HepG2 (cell line): ENCODE measurements around the gene SPRED2. TPM values are rescaled to one million over a fixed set of nuclear protein-coding genes. Genes with fewer than 3 reads are reported as not detected.

Experiments used
- ATF2 ChIP-seq: sonication (generic); formaldehyde crosslinking; IDR thresholded peaks from 2 replicates; pipeline ENCODE4 v1.4.0; 2020; ENCODE audit warnings: missing genetic modification reagents
- HNRNPH1 ChIP-seq: fragments of 200-400 bp; formaldehyde crosslinking; optimal IDR thresholded peaks from 2 replicates; pipeline ENCODE3; 2017; ENCODE audit warnings: mild to moderate bottlenecking, low read depth, low read length
- KLF11 ChIP-seq: IDR thresholded peaks from 2 replicates; pipeline ENCODE4 v1.6.1; 2016; ENCODE audit warnings: missing compliant biosample characterization
- MTF1 ChIP-seq: sonication (generic); formaldehyde crosslinking; IDR thresholded peaks from 2 replicates; pipeline ENCODE4 v1.5.0; 2020; ENCODE audit warnings: missing genetic modification reagents
- MXD3 ChIP-seq: IDR thresholded peaks from 2 replicates; pipeline ENCODE4 v1.6.1; 2016; ENCODE audit warnings: mild to moderate bottlenecking, missing biosample characterization, missing genetic modification reagents
- POLR2AphosphoS2 ChIP-seq: IDR thresholded peaks from 2 replicates; pipeline ENCODE4 v1.6.1; 2011; ENCODE audit warnings: low read depth, low read length, improper control_type of control experiment
- RNF219 ChIP-seq: sonication (generic); formaldehyde crosslinking; IDR thresholded peaks from 2 replicates; pipeline ENCODE4 v1.5.0; 2020; ENCODE audit warnings: mild to moderate bottlenecking, missing genetic modification reagents
- ZBTB10 ChIP-seq: sonication (generic); formaldehyde crosslinking; IDR thresholded peaks from 2 replicates; pipeline ENCODE4 v1.4.0; 2020; ENCODE audit warnings: missing genetic modification reagents, borderline replicate concordance
- ZNF124 ChIP-seq: sonication (generic); formaldehyde crosslinking; IDR thresholded peaks from 2 replicates; pipeline ENCODE4 v1.4.0; 2020; ENCODE audit warnings: missing genetic modification reagents
- polyA plus RNA-seq, 8 experiments: library from polyadenylated mRNA; depleted of rRNA in 3 of 8; stranded (reverse) in 7 of 8; unstranded in 1 of 8; fragments of >200 nt; fragmentation: Illumina TruSeq in 4 of 8; extraction: Trizol in 4 of 8; gene quantifications; 2 replicates each; pipeline versions ENCODE4 v1.2.1 to v1.2.3, GENCODE V29; 2011 to 2016; ENCODE audit warnings: low read depth in 4 of 8, missing spikeins in 1 of 8, mixed read lengths in 1 of 8; ENCODE audit not compliant: insufficient read depth in 1 of 8
- total RNA-seq, 5 experiments: library from RNA; depleted of rRNA; stranded (reverse); fragments of >200 nt; fragmentation: Illumina TruSeq; extraction: Trizol; gene quantifications; 2 replicates each; pipeline ENCODE4 v1.2.3, GENCODE V29; 2016; ENCODE audit warnings: low read depth in 1 of 5
- TF ChIP-seq, protein P1 (sequence below): sonication (generic); formaldehyde crosslinking; IDR thresholded peaks from 2 replicates; pipeline ENCODE4 v1.9.0; 2021; ENCODE audit warnings: mild to moderate bottlenecking, missing genetic modification reagents
- TF ChIP-seq, protein P2 (sequence below): sonication (generic); formaldehyde crosslinking; conservative IDR thresholded peaks from 2 replicates; pipeline ENCODE4 v1.4.0; 2020; ENCODE audit warnings: mild to moderate bottlenecking, missing genetic modification reagents, moderate library complexity

SPRED2 gene
- total and polyA plus RNA-seq, 2 of the 13 experiments (the other 11 are each of a cell fraction or from before 2014, with no cell fraction given) = 13.0 to 37.0 TPM

DNA sequence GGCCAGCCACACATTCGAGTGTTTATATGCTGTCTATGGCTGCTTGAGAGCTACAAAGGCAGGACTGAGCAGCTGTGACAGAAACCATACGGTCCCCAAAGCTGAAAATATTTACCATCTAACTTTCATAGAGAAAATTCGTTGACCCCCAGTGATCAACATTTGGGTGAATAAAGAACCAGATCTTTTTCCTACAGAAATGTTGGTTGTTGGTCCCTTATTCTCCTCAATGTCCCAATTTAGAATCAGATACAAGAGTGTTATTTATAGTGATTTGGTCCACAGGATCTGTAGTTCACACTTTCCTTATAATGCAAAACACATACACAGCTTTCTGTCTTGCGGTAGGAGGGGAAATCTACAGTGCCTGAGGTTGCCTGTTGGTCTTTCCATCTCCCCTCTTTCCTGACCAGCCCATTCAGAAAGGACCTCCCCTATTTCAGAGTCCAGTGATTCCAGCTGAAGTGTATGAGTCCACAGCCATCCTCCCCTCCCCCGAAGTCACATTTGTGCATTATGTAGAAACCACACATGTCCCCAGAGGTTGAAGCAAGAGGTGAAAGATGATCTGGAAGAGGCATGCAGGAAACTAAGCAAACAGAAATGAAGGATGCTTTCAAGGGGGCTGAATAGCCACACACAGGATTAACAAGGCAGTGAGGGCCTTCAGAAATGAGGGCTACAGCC lies 61.9 kb downstream of the SPRED2 start (continued):
- TF ChIP-seq, protein P1, sequence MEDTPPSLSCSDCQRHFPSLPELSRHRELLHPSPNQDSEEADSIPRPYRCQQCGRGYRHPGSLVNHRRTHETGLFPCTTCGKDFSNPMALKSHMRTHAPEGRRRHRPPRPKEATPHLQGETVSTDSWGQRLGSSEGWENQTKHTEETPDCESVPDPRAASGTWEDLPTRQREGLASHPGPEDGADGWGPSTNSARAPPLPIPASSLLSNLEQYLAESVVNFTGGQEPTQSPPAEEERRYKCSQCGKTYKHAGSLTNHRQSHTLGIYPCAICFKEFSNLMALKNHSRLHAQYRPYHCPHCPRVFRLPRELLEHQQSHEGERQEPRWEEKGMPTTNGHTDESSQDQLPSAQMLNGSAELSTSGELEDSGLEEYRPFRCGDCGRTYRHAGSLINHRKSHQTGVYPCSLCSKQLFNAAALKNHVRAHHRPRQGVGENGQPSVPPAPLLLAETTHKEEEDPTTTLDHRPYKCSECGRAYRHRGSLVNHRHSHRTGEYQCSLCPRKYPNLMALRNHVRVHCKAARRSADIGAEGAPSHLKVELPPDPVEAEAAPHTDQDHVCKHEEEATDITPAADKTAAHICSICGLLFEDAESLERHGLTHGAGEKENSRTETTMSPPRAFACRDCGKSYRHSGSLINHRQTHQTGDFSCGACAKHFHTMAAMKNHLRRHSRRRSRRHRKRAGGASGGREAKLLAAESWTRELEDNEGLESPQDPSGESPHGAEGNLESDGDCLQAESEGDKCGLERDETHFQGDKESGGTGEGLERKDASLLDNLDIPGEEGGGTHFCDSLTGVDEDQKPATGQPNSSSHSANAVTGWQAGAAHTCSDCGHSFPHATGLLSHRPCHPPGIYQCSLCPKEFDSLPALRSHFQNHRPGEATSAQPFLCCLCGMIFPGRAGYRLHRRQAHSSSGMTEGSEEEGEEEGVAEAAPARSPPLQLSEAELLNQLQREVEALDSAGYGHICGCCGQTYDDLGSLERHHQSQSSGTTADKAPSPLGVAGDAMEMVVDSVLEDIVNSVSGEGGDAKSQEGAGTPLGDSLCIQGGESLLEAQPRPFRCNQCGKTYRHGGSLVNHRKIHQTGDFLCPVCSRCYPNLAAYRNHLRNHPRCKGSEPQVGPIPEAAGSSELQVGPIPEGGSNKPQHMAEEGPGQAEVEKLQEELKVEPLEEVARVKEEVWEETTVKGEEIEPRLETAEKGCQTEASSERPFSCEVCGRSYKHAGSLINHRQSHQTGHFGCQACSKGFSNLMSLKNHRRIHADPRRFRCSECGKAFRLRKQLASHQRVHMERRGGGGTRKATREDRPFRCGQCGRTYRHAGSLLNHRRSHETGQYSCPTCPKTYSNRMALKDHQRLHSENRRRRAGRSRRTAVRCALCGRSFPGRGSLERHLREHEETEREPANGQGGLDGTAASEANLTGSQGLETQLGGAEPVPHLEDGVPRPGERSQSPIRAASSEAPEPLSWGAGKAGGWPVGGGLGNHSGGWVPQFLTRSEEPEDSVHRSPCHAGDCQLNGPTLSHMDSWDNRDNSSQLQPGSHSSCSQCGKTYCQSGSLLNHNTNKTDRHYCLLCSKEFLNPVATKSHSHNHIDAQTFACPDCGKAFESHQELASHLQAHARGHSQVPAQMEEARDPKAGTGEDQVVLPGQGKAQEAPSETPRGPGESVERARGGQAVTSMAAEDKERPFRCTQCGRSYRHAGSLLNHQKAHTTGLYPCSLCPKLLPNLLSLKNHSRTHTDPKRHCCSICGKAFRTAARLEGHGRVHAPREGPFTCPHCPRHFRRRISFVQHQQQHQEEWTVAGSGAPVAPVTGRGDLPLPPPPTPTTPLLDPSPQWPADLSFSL (CRISPR knock-in tag) = peak; percentile 46; the same call in 1 of the 2 replicates
- no peak for TF ChIP-seq KLF11
- TF ChIP-seq RNF219 (CRISPR knock-in tag) = no peak
- TF ChIP-seq HNRNPH1 = no peak
- TF ChIP-seq MXD3 (CRISPR knock-in tag) = no peak
- TF ChIP-seq, protein P2, sequence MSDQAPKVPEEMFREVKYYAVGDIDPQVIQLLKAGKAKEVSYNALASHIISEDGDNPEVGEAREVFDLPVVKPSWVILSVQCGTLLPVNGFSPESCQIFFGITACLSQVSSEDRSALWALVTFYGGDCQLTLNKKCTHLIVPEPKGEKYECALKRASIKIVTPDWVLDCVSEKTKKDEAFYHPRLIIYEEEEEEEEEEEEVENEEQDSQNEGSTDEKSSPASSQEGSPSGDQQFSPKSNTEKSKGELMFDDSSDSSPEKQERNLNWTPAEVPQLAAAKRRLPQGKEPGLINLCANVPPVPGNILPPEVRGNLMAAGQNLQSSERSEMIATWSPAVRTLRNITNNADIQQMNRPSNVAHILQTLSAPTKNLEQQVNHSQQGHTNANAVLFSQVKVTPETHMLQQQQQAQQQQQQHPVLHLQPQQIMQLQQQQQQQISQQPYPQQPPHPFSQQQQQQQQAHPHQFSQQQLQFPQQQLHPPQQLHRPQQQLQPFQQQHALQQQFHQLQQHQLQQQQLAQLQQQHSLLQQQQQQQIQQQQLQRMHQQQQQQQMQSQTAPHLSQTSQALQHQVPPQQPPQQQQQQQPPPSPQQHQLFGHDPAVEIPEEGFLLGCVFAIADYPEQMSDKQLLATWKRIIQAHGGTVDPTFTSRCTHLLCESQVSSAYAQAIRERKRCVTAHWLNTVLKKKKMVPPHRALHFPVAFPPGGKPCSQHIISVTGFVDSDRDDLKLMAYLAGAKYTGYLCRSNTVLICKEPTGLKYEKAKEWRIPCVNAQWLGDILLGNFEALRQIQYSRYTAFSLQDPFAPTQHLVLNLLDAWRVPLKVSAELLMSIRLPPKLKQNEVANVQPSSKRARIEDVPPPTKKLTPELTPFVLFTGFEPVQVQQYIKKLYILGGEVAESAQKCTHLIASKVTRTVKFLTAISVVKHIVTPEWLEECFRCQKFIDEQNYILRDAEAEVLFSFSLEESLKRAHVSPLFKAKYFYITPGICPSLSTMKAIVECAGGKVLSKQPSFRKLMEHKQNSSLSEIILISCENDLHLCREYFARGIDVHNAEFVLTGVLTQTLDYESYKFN (CRISPR knock-in tag) = peak; percentile 83
- TF ChIP-seq MTF1 = no peak
- TF ChIP-seq ZNF124 = no peak
- no peak for TF ChIP-seq ZBTB10
- 0 out of 2 replicates have a peak, but pooled peaks have one; percentile 30 for TF ChIP-seq ATF2
- no peak for TF ChIP-seq POLR2AphosphoS2
